K562 (cell line): ENCODE data around the gene DNAH1. TPM values are rescaled to one million over a fixed set of nuclear protein-coding genes. Genes with fewer than 3 reads are reported as not detected.
A peak's percentile ranks its signal among the peaks of the same experiment; 100 is the strongest.

Experiments used
- ARID1B ChIP-seq: fragments of 450-650 bp; IDR thresholded peaks from 2 replicates; pipeline ENCODE4 v1.6.1; 2016; ENCODE audit warnings: antibody characterized with exemption, mild to moderate bottlenecking, inconsistent platforms
- BDP1 ChIP-seq: IDR thresholded peaks from 3 replicates; pipeline ENCODE4 v1.6.1; 2011; ENCODE audit not compliant: insufficient read length, insufficient read depth
- CAMTA2 ChIP-seq: fragments of 250-450 bp; sonication (Bioruptor Pico); conservative IDR thresholded peaks from 2 replicates; pipeline ENCODE4 v1.5.1; 2022
- DPF2 ChIP-seq: fragments of 450-650 bp; IDR thresholded peaks from 2 replicates; pipeline ENCODE4 v1.6.1; 2016
- EHMT2 ChIP-seq: fragments of 450-650 bp; IDR thresholded peaks from 2 replicates; pipeline ENCODE4 v1.6.1; 2018; ENCODE audit warnings: antibody characterized with exemption
- FOSL1 ChIP-seq: fragments of 200-800 bp; sonication (Bioruptor generic); conservative IDR thresholded peaks from 2 replicates; pipeline ENCODE4 v1.6.1; 2016; ENCODE audit warnings: missing genetic modification characterization, missing compliant biosample characterization
- FOXK2 ChIP-seq, 2 experiments: fragments of 450-650 bp; IDR thresholded peaks in 1 of 2; conservative IDR thresholded peaks in 1 of 2; 2 replicates each; pipeline ENCODE4 v1.6.1; 2016; ENCODE audit warnings: low read depth in 2 of 2, mild to moderate bottlenecking in 1 of 2
- NCOA1 ChIP-seq: fragments of 450-650 bp; IDR thresholded peaks from 2 replicates; pipeline ENCODE4 v1.6.1; 2016; ENCODE audit warnings: low read depth
- NFE2 ChIP-seq: IDR thresholded peaks from 2 replicates; pipeline ENCODE4 v1.6.1; 2014; ENCODE audit warnings: antibody characterized with exemption, low read depth
- UBTF ChIP-seq, 2 experiments: IDR thresholded peaks; 2 replicates each; pipeline ENCODE4 v1.6.1; 2012; ENCODE audit warnings: improper control_type of control experiment in 2 of 2, low read depth in 2 of 2, low read length in 2 of 2, borderline replicate concordance in 1 of 2
- ZBED1 ChIP-seq: IDR thresholded peaks from 2 replicates; pipeline ENCODE4 v1.6.1; 2014
- ZBTB49 ChIP-seq: sonication (generic); formaldehyde crosslinking; IDR thresholded peaks from 2 replicates; pipeline ENCODE4 v1.8.0; 2022; ENCODE audit warnings: missing genetic modification reagents, mild to moderate bottlenecking, borderline replicate concordance
- ZNF280A ChIP-seq: fragments of 450-650 bp; IDR thresholded peaks from 2 replicates; pipeline ENCODE4 v1.6.1; 2018; ENCODE audit warnings: mild to moderate bottlenecking, low read depth; ENCODE audit not compliant: partially characterized antibody
- polyA plus RNA-seq, 8 experiments: library from polyadenylated mRNA; depleted of rRNA in 4 of 8; stranded (reverse) in 5 of 8; unstranded in 3 of 8; fragments of >200 nt; fragmentation: Nextera tagmentation in 2 of 8; fragmentation: Illumina TruSeq in 1 of 8; extraction: Ambion mirVana in 2 of 8; extraction: Trizol in 1 of 8; gene quantifications; 2 replicates each; pipeline versions ENCODE4 v1.2.1 to v1.2.3, GENCODE V29; 2011 to 2014; ENCODE audit warnings: inconsistent platforms in 1 of 8, missing spikeins in 1 of 8
- total RNA-seq, 7 experiments: library from RNA; depleted of rRNA in 6 of 7; stranded (reverse); fragments of >200 nt in 6 of 7; fragmentation: Illumina TruSeq in 2 of 7; extraction: Trizol in 2 of 7; gene quantifications; 2 replicates each; pipeline versions ENCODE4 v1.2.1 to v1.2.3, GENCODE V29; 2011 to 2021; ENCODE audit warnings: low replicate concordance in 1 of 7

Gene DNAH1
- total and polyA plus RNA-seq, 9 of the 15 experiments (the other 6 are each of a cell fraction or from before 2014, with no cell fraction given): 0.04 to 0.84 (median 0.50) TPM

- TF ChIP-seq ZNF280A: no peak
- no peak for TF ChIP-seq NCOA1
- no peak for TF ChIP-seq CAMTA2 (CRISPR knock-in tag)
- no peak for TF ChIP-seq BDP1
- no peak for TF ChIP-seq ZBTB49 (CRISPR knock-in tag)
- no peak for TF ChIP-seq DPF2
- TF ChIP-seq ARID1B: no peak
- TF ChIP-seq ZBED1: no peak
- 0 out of 2 replicates have a peak, but pooled peaks have one; percentile 10 for TF ChIP-seq NFE2
- TF ChIP-seq FOXK2 (conservative IDR thresholded peaks at IDR 0.05 in 1 of 2, IDR thresholded peaks at IDR 0.05 in 1 of 2; ENCODE audit: low read depth in 2 of 2): no peak
- peak; percentile 32; the same call in 1 of the 2 replicates for TF ChIP-seq FOSL1 (tag)
- no peak for TF ChIP-seq EHMT2
- TF ChIP-seq UBTF (IDR thresholded peaks at IDR 0.05; ENCODE audit: borderline replicate concordance in 1 of 2, low read depth in 2 of 2, low read length in 2 of 2): no peak
Observed at GRCh38 chr3:52313774-52314188, 2.3 kb upstream of the DNAH1 start (continued).
